Measurements from ENCODE around the gene ABCA1. TPM values are rescaled to one million over a fixed set of nuclear protein-coding genes. Genes with fewer than 3 reads are reported as not detected.

The ABCA1 gene
- total and polyA plus RNA-seq, 10 of the 15 experiments (the other 5 are each of a cell fraction or from before 2014, with no cell fraction given): 0.01 to 0.56 (median 0.16) TPM

- TF ChIP-seq MAX (IDR thresholded peaks at IDR 0.05; ENCODE audit: low read depth, low read length): no peak
- no peak for TF ChIP-seq BACH1 (IDR thresholded peaks at IDR 0.05; ENCODE audit: borderline replicate concordance)
- TF ChIP-seq HDAC2 (IDR thresholded peaks at IDR 0.05): no peak
- TF ChIP-seq CEBPZ (IDR thresholded peaks at IDR 0.05; ENCODE audit: low read depth, low read length): no peak
- TF ChIP-seq CHD2 (IDR thresholded peaks at IDR 0.05; ENCODE audit: borderline replicate concordance, low read depth, low read length): no peak
Measured at GRCh38 chr9:104854613-104855012, 73.3 kb downstream of the ABCA1 start (continued).

GRCh38 chr9:104853683-104854082, 74.3 kb downstream of the ABCA1 start:
- no peaks in the 10 kb centered on the region for H3K79me2 ChIP-seq (ENCODE audit: control insufficient read depth, insufficient read depth, low read length)
- no peak for ATAC-seq
- SMC1A ChIA-PET (ENCODE audit: uncharacterized antibody, unreplicated experiment): interaction anchor here (0.6 kb wide), 1 partner anchor 15 kb away, joined by 3 read pairs; no protein-coding TSS in a partner anchor
- intact Hi-C loops (cut with micrococcal nuclease; ENCODE audit: unreplicated experiment): no loop called here
- no peak for DNase-seq (ENCODE audit: low read depth, low spot score)
- H2AFZ ChIP-seq (ENCODE audit: control insufficient read depth, low read depth, low read length): no peak overlapping the region
- no peak overlapping the region for H3K27ac ChIP-seq (ENCODE audit: control insufficient read depth, insufficient read depth)
- H4K20me1 ChIP-seq (ENCODE audit: control insufficient read depth, insufficient read depth): no peaks in the 10 kb centered on the region
- CTCF ChIA-PET: interaction anchor here (1.4 kb wide), 1 partner anchor 9 kb away, joined by 5 read pairs; no protein-coding TSS in a partner anchor
- H3K9me3 ChIP-seq (replicated peaks; ENCODE audit: control insufficient read depth, insufficient read depth, low read length): no peaks in the 10 kb centered on the region
- H3K27me3 ChIP-seq (replicated peaks in 1 of 2; ENCODE audit: control insufficient read depth in 2 of 2, insufficient read depth in 2 of 2, low read length in 1 of 2): no peaks in the 10 kb centered on the region
- in situ Hi-C loops (cut with MboI): no loop called here
- POLR2A ChIA-PET: no interaction called here
- RAD21 ChIA-PET (ENCODE audit: unreplicated experiment): no interaction called here
- no peak overlapping the region for H3K4me2 ChIP-seq (ENCODE audit: control insufficient read depth, insufficient read depth)
- H3K36me3 ChIP-seq (ENCODE audit: control insufficient read depth in 2 of 2, insufficient read depth in 2 of 2, low read length in 1 of 2): no peaks in the 10 kb centered on the region
- FAIRE-seq: no peak
- TF ChIP-seq BCL11A (IDR thresholded peaks at IDR 0.05; ENCODE audit: low read depth, low read length) (no peak), ELK1 (IDR thresholded peaks at IDR 0.05; ENCODE audit: low read depth, low read length) (no peak), PML (IDR thresholded peaks at IDR 0.05; ENCODE audit: low read length) (no peak), TCF7 (IDR thresholded peaks at IDR 0.05; ENCODE audit: borderline replicate concordance) (no peak), IKZF1 (conservative IDR thresholded peaks at IDR 0.05) (no peak)
- H3K4me1 ChIP-seq (ENCODE audit: control insufficient read depth, insufficient read depth, low read length): no peaks in the 10 kb centered on the region
- H3K9ac ChIP-seq (ENCODE audit: control insufficient read depth, insufficient read depth, low read length): no peak overlapping the region
- no peak overlapping the region for H3K4me3 ChIP-seq
- BruUV-seq (replicated peaks): no TSS peak
